ENCODE results near the gene CADPS.

The CADPS gene

GRCh38 chr3:62678841-62679240 is 196.4 kb downstream of the CADPS start:
- no peak for DNase-seq

GRCh38 chr3:62677926-62678325 is 197.3 kb downstream of the CADPS start:
- DNase-seq, result no peak

GRCh38 chr3:62676689-62677271 is 198.4 kb downstream of the CADPS start:
- no peak for DNase-seq

DNA sequence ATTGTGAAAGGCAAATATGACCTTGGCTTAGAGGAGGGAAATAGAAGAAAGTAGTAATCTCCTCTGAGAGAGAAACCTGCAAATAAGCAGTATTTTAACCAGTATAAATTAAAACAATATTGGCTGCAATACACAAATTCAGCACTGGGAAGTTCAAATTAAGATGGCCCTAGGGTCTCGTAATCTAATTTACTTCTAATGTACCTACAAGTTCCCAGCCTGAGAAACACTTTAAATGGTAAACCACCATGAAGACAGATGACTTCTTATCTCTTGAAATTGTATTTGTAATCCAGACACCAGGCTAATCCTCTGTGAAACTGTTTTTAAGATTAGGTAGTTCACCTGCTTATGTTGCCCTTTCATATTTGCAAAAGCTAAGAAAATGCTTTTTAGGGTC is 199.7 kb downstream of the CADPS start:
- DNase-seq, result no peak

GRCh38 chr3:62672988-62673313 is 202.3 kb downstream of the CADPS start:
- DNase-seq, result no peak

GRCh38 chr3:62672270-62672987 is 202.8 kb downstream of the CADPS start:
- no peak for DNase-seq

- DNase-seq, result no peak
Observed at GRCh38 chr3:62670351-62670750, 204.9 kb downstream of the CADPS start.

- no peak for DNase-seq
Observed at GRCh38 chr3:62669161-62669560, 206.1 kb downstream of the CADPS start.

GRCh38 chr3:62667714-62668113 is 207.5 kb downstream of the CADPS start:
- DNase-seq, result no peak

DNA sequence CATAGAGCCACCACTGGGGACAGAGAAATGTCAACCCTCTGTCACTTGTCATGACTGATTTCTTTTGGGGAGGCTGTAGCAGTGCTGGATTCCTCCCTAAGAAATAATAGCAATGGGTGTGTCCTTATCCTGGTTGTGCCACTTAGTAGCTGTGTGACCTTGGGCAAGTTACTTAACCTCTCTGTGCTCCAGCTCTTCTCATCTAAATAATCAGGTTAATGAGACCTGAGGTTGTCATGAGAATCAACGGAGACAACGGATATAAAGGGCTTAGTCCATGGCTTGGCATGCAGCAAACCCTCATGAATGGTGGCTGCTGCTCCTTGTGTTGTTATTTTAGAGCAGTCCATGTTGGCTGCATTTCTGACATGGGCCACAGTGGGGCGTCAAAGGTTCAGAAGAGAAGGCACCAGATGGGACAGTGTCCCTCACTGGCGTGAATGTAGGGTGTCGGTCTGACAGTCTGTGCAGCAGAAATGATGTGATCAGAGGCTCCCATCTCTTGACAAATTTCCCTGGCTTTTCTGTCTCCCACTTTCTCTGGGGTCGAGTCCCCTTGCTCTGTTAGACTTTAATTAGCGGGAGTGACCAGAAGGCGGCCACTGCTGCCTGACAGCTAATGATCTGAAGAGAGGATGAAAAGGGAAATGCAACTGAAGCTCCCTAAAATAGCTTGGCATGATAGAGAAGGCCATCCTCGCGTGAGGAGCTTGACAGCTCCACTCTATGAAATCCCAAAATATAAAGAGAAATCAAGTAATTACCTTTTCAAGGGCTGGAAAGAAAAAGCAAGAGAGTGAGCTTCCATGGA is 209.4 kb downstream of the CADPS start:
- DNase-seq, result peak; percentile 5

DNA sequence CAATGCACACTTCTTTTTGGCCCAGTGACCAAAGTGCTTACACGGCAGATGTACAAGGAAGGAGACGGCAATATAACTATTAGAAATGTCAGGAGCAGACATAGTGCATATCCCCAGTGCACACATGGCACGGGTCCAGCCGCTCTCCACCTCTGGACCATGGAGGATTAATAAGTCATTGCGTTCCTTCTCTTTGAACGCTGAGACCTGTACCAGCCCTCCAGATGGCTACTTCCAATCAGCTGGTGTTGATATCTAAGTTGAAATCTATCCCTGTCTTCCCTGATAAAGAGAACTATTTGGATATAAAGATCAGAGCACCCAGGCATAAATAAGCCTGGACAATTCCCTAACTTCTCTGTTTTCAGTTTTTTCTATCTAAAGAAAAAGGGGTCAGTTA is 212.5 kb downstream of the CADPS start:
- DNase-seq, result no peak

DNA sequence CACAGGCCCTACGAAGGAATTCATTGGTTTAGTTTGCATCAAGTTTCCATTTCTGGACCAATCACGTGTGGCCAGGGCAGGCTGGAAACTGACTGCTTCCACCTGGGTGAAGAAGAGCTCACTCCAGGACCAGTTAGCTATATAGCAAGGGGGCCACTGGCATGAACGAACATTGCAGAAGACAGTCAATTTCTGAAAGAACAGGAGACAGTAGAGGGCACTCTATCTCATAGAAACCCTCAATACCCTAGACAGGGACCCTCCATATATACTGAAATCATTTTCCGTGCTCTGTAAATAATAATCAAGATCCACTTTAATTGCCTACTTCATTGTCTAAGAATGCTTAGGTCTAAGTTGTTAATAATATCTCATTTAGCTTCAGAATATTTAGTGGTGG is 215.6 kb downstream of the CADPS start:
- no peak for DNase-seq

GRCh38 chr3:62655691-62656063 is 219.5 kb downstream of the CADPS start:
- no peak for DNase-seq

DNA sequence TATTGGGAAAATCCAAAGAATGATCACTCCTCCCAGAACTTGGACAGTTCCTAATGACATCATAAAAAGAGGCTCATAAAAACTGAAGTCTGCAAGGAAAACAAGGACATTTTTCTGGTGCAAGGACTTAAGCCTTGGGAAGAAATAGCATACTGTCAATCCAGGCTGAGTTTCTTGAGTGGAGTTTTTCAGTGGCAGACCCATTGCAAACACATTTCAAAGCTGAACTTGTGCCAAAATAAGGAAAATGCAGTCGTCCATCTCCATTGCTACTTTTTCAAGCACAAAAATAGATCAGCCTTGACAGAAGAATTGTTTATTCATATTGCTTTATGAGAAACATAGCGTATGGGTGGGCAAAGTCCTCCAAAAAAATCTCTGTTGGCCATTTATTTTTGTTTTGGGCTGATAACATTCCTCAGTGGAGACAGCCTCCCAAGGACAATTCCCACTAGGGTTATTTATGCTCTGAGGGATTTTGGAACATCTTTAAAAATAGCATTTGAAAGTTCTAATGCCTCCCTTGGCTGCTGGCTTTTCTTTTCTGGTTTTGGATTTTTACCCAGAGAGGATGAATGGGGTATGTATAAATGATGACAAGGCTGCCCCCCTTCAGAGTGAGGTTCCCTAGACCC is 220.0 kb downstream of the CADPS start:
- no peak for DNase-seq

DNA sequence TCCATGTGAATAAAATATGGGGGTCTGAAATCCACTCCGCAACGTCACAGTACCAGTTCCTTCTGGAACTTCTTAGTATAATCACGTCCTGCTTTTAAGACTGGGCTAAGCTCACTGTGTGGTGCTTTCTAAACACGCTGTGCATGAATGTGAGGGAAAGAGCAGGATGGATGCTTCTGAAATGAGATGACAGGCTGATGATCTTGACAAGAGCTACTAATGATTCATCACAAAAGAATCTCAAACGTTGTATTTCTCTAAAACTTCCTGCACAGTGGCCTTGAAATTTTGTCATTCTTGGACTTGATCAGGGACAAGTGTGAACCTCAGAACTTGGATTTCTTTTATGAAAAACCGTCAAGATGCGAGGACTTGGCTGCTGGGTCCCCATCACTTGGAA is 221.4 kb downstream of the CADPS start:
- no peak for DNase-seq

GRCh38 chr3:62647711-62648110 is 227.5 kb downstream of the CADPS start:
- DNase-seq, result no peak

- DNase-seq, result no peak
Observed at GRCh38 chr3:62644493-62644892, 230.7 kb downstream of the CADPS start.

- DNase-seq, result no peak
Observed at GRCh38 chr3:62638316-62638715, 236.9 kb downstream of the CADPS start.

- DNase-seq, result no peak
Observed at GRCh38 chr3:62636235-62636826, 238.9 kb downstream of the CADPS start.

- DNase-seq, result no peak
Observed at GRCh38 chr3:62632510-62633294, 242.5 kb downstream of the CADPS start.

DNA sequence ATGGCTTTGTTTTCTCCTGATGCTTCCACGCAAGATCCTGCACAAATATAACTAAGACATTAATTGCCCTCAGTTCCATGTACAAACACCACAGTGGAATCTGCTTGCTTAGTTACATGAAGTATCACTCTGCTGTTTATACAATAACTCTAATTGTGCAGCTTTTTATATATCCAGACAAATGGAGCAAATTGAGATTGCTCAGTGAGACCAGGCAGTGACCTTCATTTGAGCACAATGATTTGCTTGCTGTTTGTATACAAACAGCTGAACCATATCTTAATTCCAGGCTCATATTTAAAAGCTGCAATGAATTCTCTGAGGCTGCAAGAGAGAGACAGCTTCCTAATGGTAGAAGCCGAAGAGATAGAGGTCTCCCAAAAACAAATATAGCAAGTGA is 243.7 kb downstream of the CADPS start:
- no peak for DNase-seq

DNA sequence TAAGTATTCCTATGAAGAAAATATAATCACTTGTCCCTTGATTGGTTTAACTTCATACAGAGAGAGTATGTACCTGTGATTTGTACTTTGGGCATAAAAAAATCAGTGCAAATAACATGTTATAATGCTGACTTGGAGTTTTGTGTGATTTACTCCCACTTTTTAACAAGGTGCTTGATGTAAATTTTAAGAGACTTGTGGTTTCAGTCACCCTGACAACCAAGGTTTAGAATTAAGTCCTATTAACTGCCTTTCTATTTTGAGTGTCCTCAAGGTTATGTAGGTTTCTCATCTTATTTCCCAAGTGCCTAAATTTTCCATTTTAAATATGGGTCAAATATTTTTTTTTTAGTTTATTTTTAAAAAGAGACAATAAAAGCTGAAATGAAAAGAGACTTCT is 244.6 kb downstream of the CADPS start:
- no peak for DNase-seq

- DNase-seq, result no peak
Observed at GRCh38 chr3:62625268-62625667, 249.9 kb downstream of the CADPS start.

Data from GDM1 (cell line).